IPS DF 4.7 (cell line): Measurements from ENCODE around the gene ERO1A.
"Not testable (repeated sequence)": the region's sequence is repeated elsewhere in the genome, so short reads cannot be mapped to it uniquely, and the experiment has no call there.

Experiments used
- DNase-seq: peaks from one replicate; pipeline ENCODE4 v3.0.0-alpha.2; 2013; ENCODE audit warnings: low spot score; ENCODE audit errors: extremely low read depth

ERO1A gene

GRCh38 chr14:52695481-52696091, at the start of gene ERO1A:
Gene ERO1A, minus strand, starts transcription at chr14:52695558. Its CDS starts 77 bp downstream, at chr14:52695481.
- no peak for DNase-seq

- no peak for DNase-seq
These were observed 46.5 kb upstream of the ERO1A start for GRCh38 chr14:52741865-52742264.

GRCh38 chr14:52740751-52741150, 45.4 kb upstream of the ERO1A start:
- DNase-seq = no peak

- DNase-seq = no peak
These were observed 43.1 kb upstream of the ERO1A start for GRCh38 chr14:52738409-52738808.

GRCh38 chr14:52735921-52736489, 40.6 kb upstream of the ERO1A start:
- no peak for DNase-seq

GRCh38 chr14:52733824-52734223, 38.5 kb upstream of the ERO1A start:
- DNase-seq = no peak

- DNase-seq = no peak
These were observed 35.4 kb upstream of the ERO1A start for GRCh38 chr14:52730709-52731111.

- peak; percentile 96 for DNase-seq
These were observed 34.8 kb upstream of the ERO1A start, which contains the start of gene STYX for GRCh38 chr14:52729925-52730708. Gene STYX, plus strand, starts transcription at chr14:52730166. Its CDS starts 309 bp downstream, at chr14:52730475.

- no peak for DNase-seq
These were observed 34.2 kb upstream of the ERO1A start for GRCh38 chr14:52729585-52729924.

- DNase-seq = not testable (repeated sequence)
These were observed 33.7 kb upstream of the ERO1A start for GRCh38 chr14:52729035-52729434.

GRCh38 chr14:52727509-52727908, 32.2 kb upstream of the ERO1A start:
- DNase-seq = not testable (repeated sequence)

- no peak for DNase-seq
These were observed 28.9 kb upstream of the ERO1A start for GRCh38 chr14:52724360-52724644.

- no peak for DNase-seq
These were observed 28.4 kb upstream of the ERO1A start for GRCh38 chr14:52723514-52724359.

GRCh38 chr14:52716155-52716554, 20.8 kb upstream of the ERO1A start:
- no peak for DNase-seq

- no peak for DNase-seq
These were observed 16.3 kb upstream of the ERO1A start for GRCh38 chr14:52711666-52712065.

GRCh38 chr14:52706724-52707706, 11.7 kb upstream of the ERO1A start, which contains the start of gene PSMC6:
Gene PSMC6, plus strand, starts transcription at chr14:52707200. Its CDS starts 20 bp downstream, at chr14:52707220.
- DNase-seq = no peak

- DNase-seq = no peak
These were observed 10.9 kb upstream of the ERO1A start for GRCh38 chr14:52706286-52706685.

- DNase-seq = no peak
These were observed 8.3 kb upstream of the ERO1A start for GRCh38 chr14:52703664-52704063.

- no peak for DNase-seq
These were observed 7.9 kb upstream of the ERO1A start for GRCh38 chr14:52703225-52703624.

- DNase-seq = no peak
These were observed 5.9 kb upstream of the ERO1A start for GRCh38 chr14:52701223-52701622.
